WTC11 (cell line): ENCODE data around the gene RDH16. TPM values are rescaled to one million over a fixed set of nuclear protein-coding genes. Genes with fewer than 3 reads are reported as not detected.

Experiments
- ATAC-seq: fragments of 200-7000 bp; cut with Tn5 transposase; 2 replicates; pipeline ENCODE4 v1.10.0; 2021; ENCODE audit warnings: mild to moderate bottlenecking, moderate library complexity
- CTCF ChIA-PET: fragments of 300-600 bp; sonication (Branson Sonifier 250); formaldehyde crosslinking; loops from one replicate; lab custom pipeline; 2021; ENCODE audit warnings: antibody characterized with exemption; lab: Charles Lee
- POLR2A ChIA-PET: fragments of 350-600 bp; sonication (Branson Sonifier 250); formaldehyde crosslinking; loops from one replicate; lab custom pipeline; 2021; ENCODE audit warnings: antibody characterized with exemption; lab: Charles Lee
- DNase-seq: peaks from one replicate; pipeline ENCODE4 v3.0.0; 2021; ENCODE audit warnings: low spot score
- H3K27ac Mint-ChIP-seq: 2 replicates; pipeline ENCODE4 v1.8.0; 2021; ENCODE audit warnings: mixed read lengths
- H3K27me3 Mint-ChIP-seq: 2 replicates; pipeline ENCODE4 v1.8.0; 2021; ENCODE audit warnings: low read depth, mild to moderate bottlenecking, moderate library complexity, mixed read lengths
- H3K36me3 Mint-ChIP-seq: 2 replicates; pipeline ENCODE4 v1.8.0; 2021; ENCODE audit warnings: mixed read lengths
- H3K4me1 Mint-ChIP-seq: 2 replicates; pipeline ENCODE4 v1.8.0; 2022; ENCODE audit warnings: mixed read lengths
- H3K4me3 Mint-ChIP-seq: 2 replicates; pipeline ENCODE4 v1.8.0; 2021; ENCODE audit warnings: mild to moderate bottlenecking, moderate library complexity, mixed read lengths
- H3K9me3 Mint-ChIP-seq: 2 replicates; pipeline ENCODE4 v1.8.0; 2021; ENCODE audit warnings: mixed read lengths
- CBFB ChIP-seq: sonication (generic); formaldehyde crosslinking; IDR thresholded peaks from 2 replicates; pipeline ENCODE4 v1.8.1; 2022; ENCODE audit warnings: mild to moderate bottlenecking, low read depth, missing genetic modification reagents
- ELF4 ChIP-seq: sonication (generic); formaldehyde crosslinking; IDR thresholded peaks from 2 replicates; pipeline ENCODE4 v1.8.1; 2022; ENCODE audit warnings: low read depth, mild to moderate bottlenecking, moderate library complexity, missing genetic modification reagents
- FOXP4 ChIP-seq: sonication (generic); formaldehyde crosslinking; IDR thresholded peaks from 2 replicates; pipeline ENCODE4 v1.8.0; 2022; ENCODE audit warnings: mild to moderate bottlenecking, missing genetic modification reagents
- GABPB1 ChIP-seq: sonication (generic); formaldehyde crosslinking; IDR thresholded peaks from 2 replicates; pipeline ENCODE4 v1.8.1; 2023; ENCODE audit warnings: mild to moderate bottlenecking, missing genetic modification reagents
- HMGA2 ChIP-seq: fragments of 250-450 bp; sonication (Bioruptor Pico); IDR thresholded peaks from 2 replicates; pipeline ENCODE4 v1.4.0; 2021; ENCODE audit warnings: mild to moderate bottlenecking, moderate library complexity
- HMGXB4 ChIP-seq: sonication (generic); formaldehyde crosslinking; IDR thresholded peaks from 2 replicates; pipeline ENCODE4 v1.8.1; 2023; ENCODE audit warnings: mild to moderate bottlenecking, moderate library complexity, missing genetic modification reagents
- JUN ChIP-seq: sonication (generic); formaldehyde crosslinking; IDR thresholded peaks from 2 replicates; pipeline ENCODE4 v1.8.0; 2023; ENCODE audit warnings: mild to moderate bottlenecking, missing genetic modification reagents
- NFATC4 ChIP-seq: fragments of 250-450 bp; sonication (Bioruptor Pico); IDR thresholded peaks from 2 replicates; pipeline ENCODE4 v1.9.0; 2021; ENCODE audit warnings: mild to moderate bottlenecking
- SMAD4 ChIP-seq: sonication (generic); formaldehyde crosslinking; IDR thresholded peaks from 2 replicates; pipeline ENCODE4 v1.8.0; 2022; ENCODE audit warnings: mild to moderate bottlenecking, missing genetic modification reagents
- total RNA-seq: library from RNA; stranded (reverse); gene quantifications from 3 replicates; pipeline ENCODE4 v1.2.3, GENCODE V29; 2021
- TF ChIP-seq, protein P1 (sequence below): sonication (generic); formaldehyde crosslinking; IDR thresholded peaks from 2 replicates; pipeline ENCODE4 v1.8.1; 2023; ENCODE audit warnings: mild to moderate bottlenecking, missing genetic modification reagents, moderate library complexity
- TF ChIP-seq, protein P2 (sequence below): sonication (generic); formaldehyde crosslinking; IDR thresholded peaks from 2 replicates; pipeline ENCODE4 v1.8.0; 2022; ENCODE audit warnings: mild to moderate bottlenecking, missing genetic modification reagents

The RDH16 gene
- total RNA-seq, 1 experiment from 2014 or later = 1.0 TPM

GRCh38 chr12:56958422-56958821, 1.0 kb upstream of the RDH16 start (continued):
- TF ChIP-seq, protein P1, sequence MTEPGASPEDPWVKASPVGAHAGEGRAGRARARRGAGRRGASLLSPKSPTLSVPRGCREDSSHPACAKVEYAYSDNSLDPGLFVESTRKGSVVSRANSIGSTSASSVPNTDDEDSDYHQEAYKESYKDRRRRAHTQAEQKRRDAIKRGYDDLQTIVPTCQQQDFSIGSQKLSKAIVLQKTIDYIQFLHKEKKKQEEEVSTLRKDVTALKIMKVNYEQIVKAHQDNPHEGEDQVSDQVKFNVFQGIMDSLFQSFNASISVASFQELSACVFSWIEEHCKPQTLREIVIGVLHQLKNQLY (CRISPR knock-in tag) = no peak
- no peak for TF ChIP-seq NFATC4 (CRISPR knock-in tag)
- TF ChIP-seq, protein P2, sequence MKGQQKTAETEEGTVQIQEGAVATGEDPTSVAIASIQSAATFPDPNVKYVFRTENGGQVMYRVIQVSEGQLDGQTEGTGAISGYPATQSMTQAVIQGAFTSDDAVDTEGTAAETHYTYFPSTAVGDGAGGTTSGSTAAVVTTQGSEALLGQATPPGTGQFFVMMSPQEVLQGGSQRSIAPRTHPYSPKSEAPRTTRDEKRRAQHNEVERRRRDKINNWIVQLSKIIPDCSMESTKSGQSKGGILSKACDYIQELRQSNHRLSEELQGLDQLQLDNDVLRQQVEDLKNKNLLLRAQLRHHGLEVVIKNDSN = no peak

DNA sequence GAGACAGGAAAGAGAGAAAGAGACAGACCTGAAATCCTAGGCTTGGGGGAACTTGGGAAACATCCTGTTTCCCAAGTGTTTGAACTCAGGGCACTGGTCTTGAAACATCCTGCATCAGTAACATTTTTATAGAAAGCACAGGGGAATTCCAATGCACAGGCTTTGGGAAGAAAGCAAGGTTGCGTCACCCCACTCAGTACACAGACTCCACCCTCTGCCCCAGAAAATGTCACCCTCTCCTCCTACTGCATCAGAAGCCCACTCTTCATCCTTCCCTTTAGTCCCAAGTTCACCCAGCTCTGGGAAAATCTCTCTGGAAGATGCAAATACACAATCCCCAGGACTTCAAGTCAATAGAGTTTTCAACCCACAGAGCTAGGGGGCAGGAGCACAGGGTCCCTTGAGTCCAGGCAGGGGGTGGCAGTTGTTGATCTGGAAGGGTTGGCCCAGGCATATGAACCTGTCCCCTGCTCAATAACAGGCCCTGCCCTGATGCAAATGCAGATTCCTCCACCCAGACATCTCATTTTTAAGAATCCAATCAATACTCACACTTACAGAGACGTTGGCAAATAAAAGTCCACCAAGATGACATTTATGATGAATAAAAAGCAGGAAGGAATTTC, 1.7 kb downstream of the RDH16 start:
- Mint-ChIP-seq H3K27ac (no peak overlapping the region), H3K27me3 (peaks cover 38% of the 10 kb centered on the region), H3K4me1 (no peaks in the 10 kb centered on the region), H3K9me3 (peaks cover 52% of the 10 kb centered on the region), H3K4me3 (no peak overlapping the region), H3K36me3 (peaks cover 7% of the 10 kb centered on the region)
- ATAC-seq (no peak), DNase-seq (no peak)
- TF ChIP-seq GABPB1 (CRISPR knock-in tag) (0 out of 2 replicates have a peak, but pooled peaks have one; percentile 27), FOXP4 (CRISPR knock-in tag) (no peak)
- ChIA-PET POLR2A (no interaction called here), CTCF (interaction anchor here (1.0 kb wide), 1 partner anchor 32 kb away, joined by 4 read pairs; no protein-coding TSS in a partner anchor)

GRCh38 chr12:56954958-56955355, 2.5 kb downstream of the RDH16 start:
- POLR2A ChIA-PET = no interaction called here
- Mint-ChIP-seq H3K9me3 (peaks cover 44% of the 10 kb centered on the region), H3K36me3 (peaks cover 7% of the 10 kb centered on the region; the same call in 1 of the 2 replicates), H3K27ac (no peak overlapping the region), H3K4me1 (no peaks in the 10 kb centered on the region), H3K4me3 (no peak overlapping the region), H3K27me3 (peaks cover 33% of the 10 kb centered on the region)
- CTCF ChIA-PET = no interaction called here
- no peak for ATAC-seq
- no peak for DNase-seq
- TF ChIP-seq CBFB (CRISPR knock-in tag) (no peak), HMGXB4 (CRISPR knock-in tag) (no peak)

- ATAC-seq (no peak), DNase-seq (no peak)
- Mint-ChIP-seq H3K27me3 (peaks cover 26% of the 10 kb centered on the region), H3K9me3 (peaks cover 38% of the 10 kb centered on the region), H3K36me3 (peaks cover 6% of the 10 kb centered on the region; the same call in 1 of the 2 replicates), H3K4me3 (no peak overlapping the region), H3K4me1 (no peaks in the 10 kb centered on the region)
- POLR2A ChIA-PET = no interaction called here
- CTCF ChIA-PET = interaction anchor here (0.8 kb wide), 1 partner anchor 114 kb away, joined by 3 read pairs; no protein-coding TSS in a partner anchor
- TF ChIP-seq, protein P2 = no peak
- TF ChIP-seq ELF4 (no peak), SMAD4 (CRISPR knock-in tag) (no peak), JUN (no peak), HMGA2 (CRISPR knock-in tag) (no peak)
- TF ChIP-seq, all 79 proteins: peak for 0
- no peak overlapping the region for H3K27ac Mint-ChIP-seq
Measured at GRCh38 chr12:56954057-56954957, 3.1 kb downstream of the RDH16 start.
